CD4-positive, alpha-beta T cell treated with Interleukin-21 for 1 hour (primary cell): ENCODE measurements around the gene ATG7.

Source experiments
- DNase-seq: peaks from one replicate; pipeline ENCODE4 v3.0.0-alpha.2; 2020

The ATG7 gene

DNA sequence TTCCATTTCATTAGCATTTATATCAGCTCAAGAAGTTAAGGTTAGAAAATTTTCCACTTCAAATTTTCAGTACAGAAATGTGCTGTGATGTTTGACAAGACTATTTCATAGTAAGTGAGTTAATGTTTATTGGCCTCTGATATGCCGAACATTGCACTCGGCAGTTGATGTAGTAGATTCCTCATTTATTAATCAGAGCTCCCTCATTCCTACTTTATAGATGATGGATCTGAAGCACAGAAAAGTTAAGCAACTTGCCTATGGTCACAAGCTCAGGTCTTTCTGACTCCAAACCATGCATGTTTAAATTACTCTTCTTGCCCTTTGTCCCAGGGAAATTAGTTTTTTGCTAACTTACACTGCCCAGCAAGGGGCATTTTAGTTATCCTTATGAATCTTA lies 92.0 kb downstream of the ATG7 start:
- DNase-seq: no peak

- DNase-seq: no peak
Observed at GRCh38 chr3:11367143-11367693, 95.0 kb downstream of the ATG7 start.

GRCh38 chr3:11370191-11370590 lies 98.0 kb downstream of the ATG7 start:
- no peak for DNase-seq

DNA sequence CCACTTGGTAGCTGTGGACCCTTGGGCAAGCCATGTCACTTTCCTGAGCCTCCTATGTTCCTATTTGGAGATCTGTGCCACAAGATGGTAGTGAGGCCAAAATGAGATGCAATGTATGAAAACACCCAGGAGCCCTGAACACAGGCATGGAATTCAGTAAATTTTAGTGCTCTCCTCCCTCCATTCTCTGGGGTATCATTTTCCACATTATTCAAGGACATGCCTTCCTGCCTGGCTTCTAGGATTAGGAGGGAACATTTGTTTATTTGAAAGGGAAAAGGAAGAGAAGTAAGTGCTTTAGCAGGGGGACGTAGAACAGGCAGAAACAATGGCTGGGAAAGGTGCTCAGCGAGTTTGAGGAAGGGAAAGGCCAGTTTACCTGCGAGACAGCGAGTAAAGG lies 98.8 kb downstream of the ATG7 start:
- DNase-seq: no peak

GRCh38 chr3:11371747-11372146 lies 99.5 kb downstream of the ATG7 start:
- DNase-seq: no peak

- DNase-seq: no peak
Observed at GRCh38 chr3:11373235-11373634, 101.0 kb downstream of the ATG7 start.

DNA sequence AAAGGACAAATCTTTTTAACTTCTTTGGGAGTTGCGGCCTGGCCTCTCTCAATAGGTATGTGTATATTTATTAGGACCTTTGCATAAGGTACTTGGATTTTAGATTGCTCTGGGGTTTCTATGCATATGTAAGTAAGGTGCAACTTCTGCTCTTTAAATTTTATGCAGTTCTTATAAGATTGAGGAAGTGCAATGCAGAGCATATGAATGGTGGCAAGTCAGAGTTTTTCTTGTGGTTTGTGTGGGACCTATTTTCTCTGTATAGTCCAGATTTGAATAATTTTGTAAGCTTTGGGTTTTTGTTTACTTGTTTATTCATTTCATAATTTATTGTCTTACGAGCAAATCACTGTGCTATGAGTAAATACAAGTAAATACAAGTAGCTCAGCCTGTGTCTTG lies 101.5 kb downstream of the ATG7 start:
- DNase-seq: no peak

- no peak for DNase-seq
Observed at GRCh38 chr3:11375333-11376088, 103.3 kb downstream of the ATG7 start.

DNA sequence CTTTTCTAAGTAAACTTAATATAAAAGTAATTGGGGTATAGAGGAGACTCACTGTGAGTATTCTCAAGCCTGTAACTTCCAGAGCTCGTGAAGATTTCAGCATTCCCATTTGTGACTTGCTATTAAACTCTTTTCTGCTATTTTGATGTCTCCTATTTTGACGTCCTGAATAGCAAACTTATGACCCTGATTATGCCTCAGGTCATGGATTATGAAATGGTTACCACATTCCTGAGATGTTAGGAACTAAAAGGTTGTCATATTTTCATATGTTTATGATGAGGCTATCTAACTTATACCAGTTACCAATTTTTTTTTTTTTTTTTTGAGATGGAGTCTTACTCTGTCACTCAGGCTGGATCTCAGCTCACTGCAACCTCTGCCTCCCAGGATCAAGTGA lies 105.5 kb downstream of the ATG7 start:
- DNase-seq: no peak

- peak; percentile 48 for DNase-seq
Observed at GRCh38 chr3:11379238-11379823, 107.1 kb downstream of the ATG7 start.

- no peak for DNase-seq
Observed at GRCh38 chr3:11379824-11380701, 107.9 kb downstream of the ATG7 start.

GRCh38 chr3:11381141-11381540 lies 108.9 kb downstream of the ATG7 start:
- no peak for DNase-seq

DNA sequence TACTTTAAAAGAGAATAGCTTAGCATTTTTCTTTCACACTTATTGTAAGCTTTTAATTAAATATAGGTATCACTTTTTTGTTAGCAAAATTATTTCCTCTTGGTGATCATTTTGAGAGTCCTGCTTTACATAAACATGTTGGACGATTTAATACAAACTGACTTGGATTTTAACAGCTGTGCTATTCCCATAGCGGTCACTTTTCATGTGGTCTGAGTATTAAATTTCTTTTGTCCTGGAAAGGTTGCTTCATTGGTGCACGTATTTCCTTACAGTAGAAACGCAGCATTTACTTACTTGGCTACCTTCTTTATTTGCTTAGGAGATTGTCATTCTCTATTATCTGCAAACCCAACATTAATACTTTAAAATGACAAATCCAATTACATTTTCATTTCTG lies 109.4 kb downstream of the ATG7 start:
- DNase-seq: no peak

- DNase-seq: no peak
Observed at GRCh38 chr3:11382146-11382745, 110.0 kb downstream of the ATG7 start.

GRCh38 chr3:11384074-11384473 lies 111.9 kb downstream of the ATG7 start:
- DNase-seq: no peak

DNA sequence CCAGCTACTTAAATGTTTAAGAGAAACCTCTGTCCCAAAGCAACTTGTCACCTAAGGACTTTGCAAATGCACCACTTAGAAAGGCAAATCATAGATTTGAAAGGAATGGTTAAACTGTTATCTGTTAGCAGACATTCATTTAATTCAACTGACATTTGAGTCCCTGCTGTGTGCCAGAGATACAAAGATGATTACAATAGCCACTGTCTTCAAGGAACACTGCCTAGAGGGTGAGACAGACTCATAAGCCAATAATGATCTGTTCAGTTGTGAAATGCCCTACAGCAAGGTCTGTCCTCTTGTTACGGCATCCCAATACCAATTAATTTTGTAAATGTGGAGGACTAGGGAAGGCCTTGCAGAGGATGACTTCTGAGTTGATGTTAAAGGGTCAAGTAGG lies 113.1 kb downstream of the ATG7 start:
- no peak for DNase-seq

- no peak for DNase-seq
Observed at GRCh38 chr3:11385891-11386290, 113.7 kb downstream of the ATG7 start.

DNA sequence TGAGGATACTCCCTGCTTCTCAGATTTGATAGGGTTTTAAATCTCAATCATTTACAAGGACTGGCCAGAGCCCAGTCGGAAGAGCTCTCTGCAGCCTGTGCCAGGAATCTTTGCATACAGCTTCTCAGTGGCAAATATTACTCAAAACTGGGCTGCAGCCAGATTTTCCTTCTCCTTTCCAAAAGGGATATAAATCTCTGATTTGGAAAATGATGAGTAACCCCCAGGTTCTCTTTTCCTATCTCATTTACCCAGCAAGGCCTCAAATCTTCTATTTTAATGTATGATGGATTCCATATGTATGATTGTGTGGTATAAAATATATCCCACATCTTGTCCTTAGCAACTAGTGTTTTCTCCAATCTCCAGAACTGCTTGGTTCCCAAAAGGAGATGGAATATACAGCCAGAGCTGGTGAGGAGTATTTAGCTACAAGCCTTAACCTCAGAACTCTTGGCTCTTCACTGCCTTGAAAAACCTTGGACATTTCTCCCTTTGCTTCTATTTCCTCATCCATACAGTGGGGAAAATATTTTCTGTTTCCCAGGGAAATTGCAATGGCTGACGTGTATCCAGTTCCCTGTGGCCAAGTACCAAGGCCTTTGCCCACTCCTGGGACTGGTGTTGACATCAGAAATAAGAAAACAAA lies 114.4 kb downstream of the ATG7 start:
- DNase-seq: no peak

GRCh38 chr3:11389386-11390268 lies 117.4 kb downstream of the ATG7 start:
- no peak for DNase-seq

DNA sequence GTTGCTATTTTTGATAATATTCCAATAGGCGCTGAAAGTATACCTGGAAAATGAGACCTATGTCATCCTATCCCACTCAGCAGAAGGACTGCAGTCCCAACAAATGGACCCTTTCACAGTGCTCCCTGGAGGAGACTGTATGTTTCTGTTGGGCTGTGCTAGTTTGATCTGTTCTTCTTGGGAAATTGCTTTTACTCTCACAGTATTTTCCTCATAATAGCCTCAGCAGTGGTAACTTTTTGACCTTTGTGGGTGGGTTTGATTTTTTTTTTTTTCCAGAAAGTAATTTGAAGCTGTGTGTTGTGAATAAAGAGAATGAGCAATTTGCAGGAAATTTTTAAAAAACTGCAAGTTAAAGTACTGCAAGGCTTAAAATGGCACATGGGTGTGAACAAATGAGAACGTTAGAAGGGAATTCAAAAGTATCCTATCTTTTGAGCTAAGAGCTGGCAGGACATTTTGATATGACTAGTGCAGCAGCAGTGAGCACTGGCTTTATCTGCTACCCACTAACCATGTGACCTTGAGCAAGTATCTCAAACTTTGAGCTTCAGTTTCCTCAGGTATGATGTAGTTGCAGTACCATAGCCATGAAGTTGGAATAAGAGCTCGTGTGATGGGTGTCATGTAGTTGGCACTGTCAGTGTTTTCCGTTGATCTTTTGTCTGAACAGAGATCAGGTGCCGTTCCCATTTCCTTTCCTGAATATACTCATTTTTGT lies 118.4 kb downstream of the ATG7 start:
- DNase-seq: no peak
